HAP-1 (cell line): ENCODE measurements around the gene WDR33.

Experiments used
- DNase-seq, 2 experiments: peaks; one replicate each; pipeline ENCODE4 v3.0.0-alpha.2; 2016 to 2020; ENCODE audit warnings: low spot score in 2 of 2
- H3K27me3 ChIP-seq: fragments of 250-450 bp; sonication (Bioruptor Pico); 2 replicates; pipeline ENCODE4 v1.5.1; 2020; ENCODE audit warnings: low read depth, mild to moderate bottlenecking, moderate library complexity
- H3K36me3 ChIP-seq: fragments of 250-450 bp; sonication (Bioruptor Pico); replicated peaks from 2 replicates; pipeline ENCODE4 v1.5.1; 2020; ENCODE audit warnings: mild to moderate bottlenecking
- H3K4me1 ChIP-seq: fragments of 250-450 bp; sonication (Bioruptor Pico); 2 replicates; pipeline ENCODE4 v1.5.1; 2020; ENCODE audit warnings: mild to moderate bottlenecking
- H3K4me3 ChIP-seq: fragments of 250-450 bp; sonication (Bioruptor Pico); 2 replicates; pipeline ENCODE4 v1.5.1; 2020; ENCODE audit warnings: mild to moderate bottlenecking, moderate library complexity
- H3K9me3 ChIP-seq: fragments of 250-450 bp; sonication (Bioruptor Pico); 2 replicates; pipeline ENCODE4 v1.5.1; 2020; ENCODE audit warnings: mild to moderate bottlenecking, moderate library complexity
- in situ Hi-C: fragments of 300-500 bp; cut with MboI; formaldehyde crosslinking; loops from 3 replicates; pipeline ENCODE4 v1.14.3; 2020; ENCODE audit warnings: low sequenced_read_pairs, inconsistent platforms, mixed read lengths

The WDR33 gene

DNA sequence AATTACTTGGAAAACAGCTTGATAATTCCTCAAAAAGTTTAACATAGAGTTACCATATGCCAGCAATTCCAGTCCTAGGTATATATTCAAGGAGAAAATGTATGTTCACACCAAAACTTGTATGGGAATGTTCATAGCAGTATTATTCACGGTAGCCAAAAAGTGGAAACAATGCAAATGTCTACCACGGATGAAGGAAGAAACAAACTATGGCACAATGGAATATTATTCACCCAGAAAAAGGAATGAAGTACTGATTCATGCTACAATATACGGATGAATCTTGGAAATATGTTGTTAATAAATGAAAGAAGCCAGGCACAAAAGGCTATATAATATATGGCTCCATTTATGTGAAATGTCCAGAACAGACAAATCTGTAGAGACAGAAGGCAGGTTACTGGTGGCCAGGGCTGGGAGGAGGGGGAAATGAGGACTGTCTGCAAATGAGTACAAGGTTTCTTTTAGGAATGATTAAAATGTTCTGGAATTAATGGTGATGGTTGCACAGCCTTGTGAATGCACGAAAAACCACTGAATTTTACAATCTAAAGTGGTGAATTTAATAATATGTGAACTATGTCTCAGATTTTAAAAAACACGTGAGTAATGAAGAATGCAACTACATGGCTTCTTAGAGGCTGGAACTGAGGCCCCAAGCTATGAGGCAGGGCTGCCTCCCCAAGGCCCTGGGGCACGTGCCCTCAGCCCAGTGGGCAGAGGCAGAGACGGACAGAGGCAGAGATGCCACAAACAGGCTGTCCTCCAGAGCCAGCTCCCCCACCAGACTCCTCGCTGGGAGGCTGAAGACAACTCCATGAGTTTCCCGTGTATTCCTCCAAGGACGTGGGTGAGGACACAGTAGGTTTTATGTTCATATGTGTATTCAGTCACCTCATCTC lies 140.7 kb downstream of the WDR33 start:
- peaks cover 8% of the 10 kb centered on the region; the same call in 1 of the 2 replicates for H3K27me3 ChIP-seq
- DNase-seq = no peak
- no peak overlapping the region for H3K4me3 ChIP-seq
- H3K4me1 ChIP-seq = no peaks in the 10 kb centered on the region
- H3K9me3 ChIP-seq = no peaks in the 10 kb centered on the region
- H3K36me3 ChIP-seq = no peaks in the 10 kb centered on the region
- in situ Hi-C loops = no loop called here

DNA sequence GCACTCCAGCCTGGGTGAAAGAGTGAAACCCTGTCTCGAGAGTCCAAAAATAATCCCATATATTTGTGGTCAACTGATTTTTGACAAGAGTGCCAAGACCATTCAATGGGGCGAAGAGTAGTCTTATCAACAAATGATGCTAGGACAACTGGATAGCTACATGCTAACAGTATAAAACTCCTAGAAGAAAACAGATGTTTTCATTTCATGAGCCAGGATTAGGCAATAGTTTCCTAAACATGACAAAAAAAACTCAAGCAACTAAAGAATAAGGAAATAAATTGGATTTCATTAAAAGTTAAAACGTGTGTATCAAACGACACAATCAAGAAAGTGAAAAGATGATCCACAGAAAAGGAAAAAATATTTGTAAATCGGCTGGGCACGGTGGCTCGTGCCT lies 141.9 kb downstream of the WDR33 start:
- Histone ChIP-seq H3K9me3 (no peaks in the 10 kb centered on the region), H3K4me3 (no peak overlapping the region), H3K4me1 (no peaks in the 10 kb centered on the region), H3K27me3 (peaks cover 11% of the 10 kb centered on the region; the same call in 1 of the 2 replicates), H3K36me3 (no peaks in the 10 kb centered on the region)
- in situ Hi-C loops = no loop called here
- DNase-seq = no peak

DNA sequence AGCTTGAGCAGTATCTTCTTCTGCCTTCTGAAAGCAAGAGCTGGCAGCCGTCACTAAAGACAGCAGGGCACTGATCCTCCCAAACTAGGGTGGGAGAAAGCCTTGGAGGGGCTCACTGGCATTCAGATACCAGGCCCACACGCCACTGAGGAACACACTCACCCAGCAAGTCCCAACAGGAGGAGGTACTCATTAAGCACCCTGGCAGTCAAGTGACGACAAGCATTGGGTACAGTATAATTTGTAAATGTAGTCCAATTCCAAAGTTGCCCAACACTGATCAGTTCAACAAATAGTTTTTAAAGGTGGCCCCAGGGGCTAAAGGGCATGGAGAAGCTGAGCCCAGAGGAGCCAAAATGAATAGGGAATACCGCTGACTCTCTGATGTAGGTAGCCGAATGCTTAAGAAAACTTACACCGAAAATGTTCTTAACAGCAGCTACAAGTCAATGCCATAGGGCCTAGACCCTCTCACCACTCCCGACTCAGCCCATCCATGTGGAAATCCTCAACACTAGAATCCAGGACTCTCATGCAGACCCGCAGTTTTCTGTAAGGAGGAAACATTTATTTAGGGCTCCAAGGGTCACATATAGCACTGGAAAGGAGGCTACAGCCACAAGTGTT lies 145.6 kb downstream of the WDR33 start:
- no peak overlapping the region for H3K4me3 ChIP-seq
- H3K36me3 ChIP-seq = no peaks in the 10 kb centered on the region
- DNase-seq = peak in 1 of 2 experiments; percentile 3
- in situ Hi-C loops = no loop called here
- H3K9me3 ChIP-seq = no peaks in the 10 kb centered on the region
- peaks cover 11% of the 10 kb centered on the region; the same call in 1 of the 2 replicates for H3K27me3 ChIP-seq
- H3K4me1 ChIP-seq = no peaks in the 10 kb centered on the region

DNA sequence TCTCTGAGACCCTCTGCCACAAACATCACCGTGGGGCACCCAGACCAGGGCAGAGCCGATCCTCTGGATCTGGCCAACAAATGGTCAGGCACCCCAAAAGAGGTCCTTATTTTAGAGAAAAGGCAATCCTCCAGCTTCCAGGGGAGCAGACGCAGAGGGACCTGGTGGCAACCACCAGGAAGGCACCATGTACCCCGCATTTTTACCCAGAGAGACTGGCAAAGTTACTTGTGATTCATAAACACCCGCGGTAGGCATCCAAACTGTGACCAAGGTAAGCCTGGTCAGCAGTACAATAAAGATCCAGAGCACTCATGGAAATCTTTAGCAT lies 146.1 kb downstream of the WDR33 start:
- Histone ChIP-seq H3K36me3 (no peaks in the 10 kb centered on the region), H3K4me1 (no peaks in the 10 kb centered on the region), H3K4me3 (no peak overlapping the region), H3K27me3 (peaks cover 11% of the 10 kb centered on the region; the same call in 1 of the 2 replicates), H3K9me3 (no peaks in the 10 kb centered on the region)
- in situ Hi-C loops = no loop called here
- no peak for DNase-seq

DNA sequence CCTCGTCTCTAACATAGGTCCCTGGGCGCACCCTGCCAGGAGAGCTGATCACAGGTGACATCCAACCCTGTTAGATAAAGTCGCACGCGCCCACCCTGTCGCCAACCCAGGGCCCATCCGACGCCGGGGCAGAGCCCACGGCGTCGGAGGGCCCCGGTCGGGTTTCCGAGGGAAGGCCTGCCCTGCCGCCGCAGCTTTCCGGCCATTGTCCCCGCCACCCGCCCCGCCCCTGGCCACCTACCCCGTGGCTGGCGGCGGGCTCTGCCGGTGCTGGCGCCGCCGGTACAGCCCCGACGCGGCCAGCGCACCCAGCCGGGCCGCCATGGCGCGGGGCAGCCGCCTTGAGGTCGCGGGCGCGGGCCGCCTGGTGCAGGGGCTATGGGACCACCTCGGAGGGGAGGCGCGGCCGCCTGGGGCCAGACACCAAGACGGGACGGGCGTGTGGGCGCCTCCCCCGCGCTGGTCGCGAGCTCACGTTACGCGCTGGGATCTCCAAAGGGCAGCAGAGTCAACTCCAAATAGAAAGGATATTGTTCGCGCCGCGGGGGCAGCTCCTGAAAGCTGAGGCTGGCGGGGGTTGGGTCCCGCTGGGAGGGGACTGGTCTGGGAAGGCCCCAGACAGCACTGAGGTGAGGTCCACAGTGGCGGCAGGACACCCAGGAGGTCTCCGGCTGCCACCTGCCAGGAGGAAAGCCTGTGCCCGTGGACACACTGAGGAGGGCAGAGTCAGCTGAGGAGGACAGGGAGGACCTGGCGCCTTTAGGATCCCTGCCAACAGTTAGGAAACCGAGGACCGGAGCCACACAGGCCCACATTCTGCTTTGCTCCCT lies 146.7 kb downstream of the WDR33 start:
- H3K4me1 ChIP-seq = no peaks in the 10 kb centered on the region
- no peak for DNase-seq
- peaks cover 11% of the 10 kb centered on the region; the same call in 1 of the 2 replicates for H3K27me3 ChIP-seq
- H3K36me3 ChIP-seq = no peaks in the 10 kb centered on the region
- no peak overlapping the region for H3K4me3 ChIP-seq
- in situ Hi-C loops = no loop called here
- no peaks in the 10 kb centered on the region for H3K9me3 ChIP-seq

DNA sequence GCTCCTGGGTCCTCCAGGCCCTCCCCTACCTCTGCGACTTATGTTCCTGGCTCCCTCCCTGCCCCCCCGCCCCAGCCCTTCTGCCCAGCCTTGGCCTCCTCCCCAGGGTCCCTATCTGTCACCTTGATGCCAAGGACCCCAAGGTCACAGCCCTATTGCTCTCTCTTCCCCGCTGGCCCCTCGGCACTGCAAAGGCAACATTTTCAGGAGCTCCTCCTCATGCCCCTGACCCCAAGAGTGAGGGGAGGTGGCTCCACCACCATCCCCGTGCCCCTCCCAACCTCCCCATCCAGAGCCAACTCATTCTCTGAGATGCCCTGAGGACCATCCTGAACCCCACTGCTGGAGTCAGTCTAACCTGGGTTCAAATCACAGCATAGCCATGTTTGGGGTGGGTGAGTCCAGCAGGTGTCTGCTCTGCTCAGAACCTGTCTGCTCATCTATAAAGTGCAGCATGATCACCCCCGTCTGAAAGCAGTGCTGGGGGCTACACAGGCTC lies 147.4 kb downstream of the WDR33 start:
- H3K27me3 ChIP-seq = peaks cover 11% of the 10 kb centered on the region; the same call in 1 of the 2 replicates
- no peak overlapping the region for H3K4me3 ChIP-seq
- no peaks in the 10 kb centered on the region for H3K9me3 ChIP-seq
- in situ Hi-C loops = no loop called here
- H3K36me3 ChIP-seq = no peaks in the 10 kb centered on the region
- DNase-seq = no peak
- H3K4me1 ChIP-seq = no peaks in the 10 kb centered on the region

DNA sequence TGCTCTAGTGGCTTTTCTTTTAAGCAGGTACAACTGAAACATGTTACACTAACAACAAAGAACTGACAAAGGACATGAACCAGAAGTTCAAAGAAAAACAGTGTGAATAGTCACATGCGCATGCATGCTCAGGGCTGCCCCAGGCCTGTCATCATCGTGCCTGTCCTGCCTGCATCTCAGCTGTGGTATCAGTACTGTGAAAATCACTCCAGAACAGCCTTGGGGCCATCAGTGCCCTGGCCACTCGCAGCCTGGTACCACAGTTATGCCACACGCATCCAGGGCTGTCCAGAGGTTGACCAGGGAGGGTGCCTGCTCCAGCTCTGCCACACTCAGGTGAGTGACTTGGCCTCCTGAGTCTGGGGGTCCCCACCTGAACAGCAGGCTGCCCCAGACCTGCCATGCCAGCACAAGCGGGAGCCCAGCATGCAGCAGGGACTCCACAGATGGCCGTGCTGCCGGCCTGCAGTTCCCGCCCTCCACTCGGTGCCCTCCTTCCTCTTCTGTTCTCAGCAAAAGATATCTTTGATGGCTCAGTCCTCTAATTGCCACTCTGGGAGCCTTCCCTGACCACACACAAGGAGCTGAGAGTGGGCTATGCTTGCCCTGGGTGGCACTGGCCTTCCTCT lies 147.9 kb downstream of the WDR33 start:
- Histone ChIP-seq H3K4me1 (no peaks in the 10 kb centered on the region), H3K27me3 (peaks cover 11% of the 10 kb centered on the region; the same call in 1 of the 2 replicates), H3K9me3 (no peaks in the 10 kb centered on the region), H3K4me3 (no peak overlapping the region), H3K36me3 (no peaks in the 10 kb centered on the region)
- DNase-seq = no peak
- in situ Hi-C loops = no loop called here

DNA sequence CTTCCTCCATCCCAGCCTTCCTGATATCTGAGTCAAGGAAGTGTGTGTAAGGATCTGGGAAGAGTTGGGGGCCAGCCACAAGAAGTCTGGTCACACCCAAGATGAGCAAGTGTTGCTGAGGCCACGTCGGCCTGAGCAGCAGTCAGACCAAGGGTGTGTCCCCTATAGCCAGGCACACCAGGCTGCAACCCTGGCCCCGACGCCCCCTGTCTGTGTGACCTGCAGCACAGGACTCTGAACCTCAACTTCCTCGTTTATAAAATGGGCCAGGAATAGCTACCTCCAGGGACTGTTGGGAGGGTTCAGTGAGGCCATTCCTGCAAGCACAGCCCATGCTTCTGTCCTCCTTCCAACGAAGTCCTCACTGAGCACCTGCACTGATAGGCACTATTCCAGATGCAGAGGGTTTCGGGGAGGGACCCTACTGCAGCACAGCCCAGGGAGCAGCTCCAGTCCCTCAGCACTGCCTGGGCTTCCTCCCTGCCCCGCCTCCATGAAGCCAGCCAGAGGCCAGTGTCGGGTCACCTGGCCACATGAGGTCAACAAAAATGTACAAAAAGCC lies 148.9 kb downstream of the WDR33 start:
- Histone ChIP-seq H3K36me3 (no peaks in the 10 kb centered on the region), H3K4me3 (no peak overlapping the region), H3K4me1 (no peaks in the 10 kb centered on the region), H3K27me3 (peaks cover 9% of the 10 kb centered on the region; the same call in 1 of the 2 replicates), H3K9me3 (no peaks in the 10 kb centered on the region)
- in situ Hi-C loops = no loop called here
- no peak for DNase-seq

DNA sequence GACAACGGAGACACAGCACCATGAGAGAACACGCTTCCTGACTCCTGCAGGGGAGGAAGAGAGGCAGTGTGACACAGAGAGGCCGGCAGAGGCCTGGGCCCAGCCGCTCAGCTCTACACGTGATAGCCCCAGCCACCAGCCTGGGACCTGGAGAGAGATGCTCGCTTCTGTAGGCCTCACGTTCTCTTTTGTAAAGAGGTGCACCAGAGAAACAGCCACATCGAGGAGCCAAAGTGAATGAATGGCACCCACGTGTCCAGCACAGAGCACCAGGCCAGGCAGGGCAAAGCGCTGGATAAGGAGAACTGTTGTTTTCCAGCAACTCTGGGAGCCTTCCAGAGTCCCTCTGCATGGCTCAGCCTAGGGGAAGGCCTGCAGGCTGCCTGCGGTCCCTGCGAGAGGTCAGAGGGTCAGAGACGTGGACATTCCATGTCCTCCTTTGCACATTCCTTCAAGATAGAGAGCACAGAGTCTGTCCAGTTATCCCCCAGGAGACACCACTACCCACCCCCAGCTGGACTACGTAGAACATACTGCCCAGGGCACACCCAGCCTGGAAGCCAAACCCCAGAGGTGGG lies 149.8 kb downstream of the WDR33 start:
- DNase-seq = no peak
- no peaks in the 10 kb centered on the region for H3K4me1 ChIP-seq
- no peak overlapping the region for H3K4me3 ChIP-seq
- H3K36me3 ChIP-seq = no peaks in the 10 kb centered on the region
- H3K27me3 ChIP-seq = peaks cover 6% of the 10 kb centered on the region; the same call in 1 of the 2 replicates
- no peaks in the 10 kb centered on the region for H3K9me3 ChIP-seq
- in situ Hi-C loops = no loop called here

DNA sequence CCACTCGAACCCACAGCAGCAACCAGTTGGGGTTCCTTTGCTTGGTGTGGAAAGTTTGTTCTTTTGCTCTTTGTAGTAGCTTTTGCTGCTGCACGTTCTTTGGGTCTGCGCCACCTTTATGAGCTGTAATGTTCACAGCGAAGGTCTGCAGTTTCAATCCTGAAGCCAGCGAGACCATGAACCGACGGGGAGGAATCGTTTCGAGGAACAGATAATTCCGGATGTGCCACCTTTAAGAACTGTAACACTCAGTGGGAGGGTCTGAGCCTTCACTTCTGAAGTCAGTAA lies 150.7 kb downstream of the WDR33 start:
- Histone ChIP-seq H3K9me3 (no peaks in the 10 kb centered on the region), H3K36me3 (no peaks in the 10 kb centered on the region), H3K4me1 (no peaks in the 10 kb centered on the region), H3K27me3 (0 out of 2 replicates have a peak, but pooled peaks cover 2% of the 10 kb centered on the region), H3K4me3 (no peak overlapping the region)
- no peak for DNase-seq
- in situ Hi-C loops = no loop called here

DNA sequence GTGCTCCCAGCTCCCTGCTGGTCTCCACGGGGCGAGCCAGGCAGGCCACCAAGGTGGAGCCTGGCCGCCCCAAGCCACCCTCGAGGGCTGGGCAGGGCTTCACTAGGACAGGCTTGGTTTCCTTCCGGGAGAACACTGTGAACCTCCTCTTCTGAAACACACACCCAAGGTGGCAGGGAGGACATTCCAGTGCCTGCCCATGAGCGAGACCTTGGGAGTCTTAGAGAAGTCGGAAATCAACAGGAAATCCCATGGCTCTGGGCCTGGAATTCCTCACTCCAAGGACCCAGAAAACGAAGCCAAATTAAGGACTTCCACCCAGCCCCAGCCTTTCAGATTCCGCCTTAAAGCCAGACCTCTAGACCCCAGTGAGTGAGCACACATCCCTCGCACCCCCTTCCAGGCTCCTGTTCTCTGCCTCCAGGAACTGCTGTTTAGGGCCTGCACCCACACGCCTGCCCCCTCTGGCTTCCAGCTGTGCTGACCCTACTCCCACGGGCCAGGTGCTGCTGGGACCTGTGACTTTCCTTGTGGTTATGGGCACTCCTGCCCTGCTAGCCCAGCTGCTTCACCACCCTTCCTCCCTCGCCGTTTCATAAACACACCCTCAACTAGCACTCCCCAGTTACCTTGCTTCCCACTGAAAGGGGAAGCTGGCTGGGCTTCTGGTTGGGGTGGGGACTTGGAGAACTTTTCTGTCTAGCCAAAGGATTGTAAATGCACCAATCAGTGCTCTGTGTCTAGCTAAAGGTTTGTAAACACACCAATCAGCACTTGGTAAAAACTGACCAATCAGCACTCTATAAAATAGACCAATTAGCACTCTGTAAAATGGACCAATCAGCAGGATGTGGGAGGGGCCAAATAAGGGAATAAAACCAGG lies 151.3 kb downstream of the WDR33 start:
- in situ Hi-C loops = no loop called here

DNA sequence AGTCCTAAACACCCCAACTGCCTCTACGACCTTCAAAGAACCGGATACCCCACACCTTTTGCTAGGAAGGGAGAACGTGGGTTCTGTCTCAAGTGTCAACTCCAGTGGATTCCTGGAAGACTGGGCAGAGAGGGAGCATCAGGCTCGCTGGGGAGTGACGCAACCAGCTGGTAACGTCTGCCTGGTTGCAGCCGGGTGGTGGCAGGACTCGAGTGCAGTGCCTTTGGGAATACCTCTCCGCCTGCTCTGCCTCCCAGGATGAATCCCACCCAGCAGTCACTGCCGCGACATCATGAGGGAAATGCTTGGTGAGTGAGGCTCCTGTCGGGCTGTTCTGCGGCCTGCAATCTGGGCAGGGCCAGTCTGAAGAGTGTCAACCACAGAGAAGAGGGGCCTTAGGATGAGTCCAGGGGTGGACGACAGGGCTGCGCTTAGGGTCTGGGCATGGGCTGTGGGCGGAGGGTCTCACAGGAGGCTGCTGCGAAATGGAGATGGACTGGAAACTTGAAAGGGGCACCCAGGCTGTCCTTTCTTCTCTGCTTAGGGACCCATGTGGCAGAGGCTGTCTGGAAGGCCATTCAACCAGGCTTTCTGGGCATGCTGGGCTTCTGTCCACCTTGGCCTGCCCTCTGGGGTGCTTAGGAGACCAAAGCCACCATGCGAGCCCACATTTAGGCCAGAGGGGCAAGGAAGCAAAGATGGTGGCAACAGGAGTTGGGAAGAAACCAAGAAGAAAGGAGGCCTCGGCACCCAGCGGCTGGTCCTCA lies 152.1 kb downstream of the WDR33 start:
- Histone ChIP-seq H3K4me3 (no peak overlapping the region), H3K36me3 (no peaks in the 10 kb centered on the region), H3K4me1 (no peaks in the 10 kb centered on the region), H3K9me3 (no peaks in the 10 kb centered on the region), H3K27me3 (no peaks in the 10 kb centered on the region)
- no peak for DNase-seq
- in situ Hi-C loops = no loop called here

More for the DNA sequence above, 151.3 kb downstream of the WDR33 start:
- no peak overlapping the region for H3K4me3 ChIP-seq
- no peak for DNase-seq
- H3K4me1 ChIP-seq = no peaks in the 10 kb centered on the region
- H3K27me3 ChIP-seq = no peaks in the 10 kb centered on the region
- H3K36me3 ChIP-seq = no peaks in the 10 kb centered on the region
- no peaks in the 10 kb centered on the region for H3K9me3 ChIP-seq
